Left lobe of liver (tissue), 2 donors: Measurements from ENCODE around the gene DNAJC11. TPM values are rescaled to one million over a fixed set of nuclear protein-coding genes. Genes with fewer than 3 reads are reported as not detected.
"Not testable (repeated sequence)": the region's sequence is repeated elsewhere in the genome, so short reads cannot be mapped to it uniquely, and the experiment has no call there.

Experiments
- ATAC-seq: fragments of 200-7000 bp; cut with Tn5 transposase; one replicate; pipeline ENCODE4 v1.9.1; 2020; ENCODE audit warnings: mild to moderate bottlenecking, moderate library complexity
- DNase-seq: peaks from one replicate; pipeline ENCODE4 v3.0.0-alpha.2; 2020; ENCODE audit warnings: low spot score
- total RNA-seq: library from RNA; stranded (reverse); gene quantifications from one replicate; pipeline ENCODE4 v1.2.1, GENCODE V29; 2021
- donor health status: DM: no; HTN: no; CAD: no; lungs with moderate emphysema.
- donor health status: DM: no; HTN: yes; CAD: no.

DNAJC11 gene
- total RNA-seq, 1 donor from 2014 or later: 29.5 TPM

DNA sequence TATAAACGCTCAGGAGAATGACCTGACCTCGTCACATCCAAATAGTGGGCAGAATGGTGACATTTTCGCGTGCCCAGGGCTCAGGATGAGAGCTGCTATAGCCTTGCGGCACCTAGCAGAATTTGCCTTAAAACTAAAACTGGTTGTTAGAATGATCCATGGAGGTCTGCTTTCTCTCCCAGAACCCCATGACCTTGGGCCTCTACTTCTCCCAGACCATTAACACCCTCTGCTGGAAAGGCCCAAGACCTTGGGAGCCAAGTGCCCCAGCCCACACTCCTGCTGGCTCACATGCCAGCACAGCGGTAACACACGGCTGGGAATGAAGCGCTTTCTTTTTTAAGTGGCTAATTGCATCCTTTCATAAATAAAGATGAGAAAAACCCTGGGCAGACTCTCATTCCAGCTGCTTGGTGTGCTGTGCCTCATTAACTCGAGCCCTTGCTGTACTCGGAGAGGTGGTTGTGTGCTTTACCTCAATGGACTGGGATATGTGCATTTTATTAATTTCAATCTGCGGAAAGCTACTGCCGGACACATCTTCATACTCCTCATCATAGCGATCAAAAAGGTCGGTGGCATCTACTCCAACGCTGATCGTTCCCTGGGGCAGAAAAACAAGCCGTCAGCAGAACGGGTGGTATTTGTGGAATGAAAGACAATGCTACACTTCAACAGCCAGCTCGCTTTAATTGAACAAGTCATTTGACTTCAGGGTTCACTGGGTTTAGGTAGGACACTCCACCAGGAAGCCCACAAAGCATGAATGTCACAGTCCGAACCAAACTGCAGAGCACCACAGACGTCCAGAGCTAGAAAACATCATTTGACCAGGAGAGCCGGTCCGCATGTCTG is 48.0 kb downstream of the DNAJC11 start:
- ATAC-seq (no peak), DNase-seq (no peak)

DNA sequence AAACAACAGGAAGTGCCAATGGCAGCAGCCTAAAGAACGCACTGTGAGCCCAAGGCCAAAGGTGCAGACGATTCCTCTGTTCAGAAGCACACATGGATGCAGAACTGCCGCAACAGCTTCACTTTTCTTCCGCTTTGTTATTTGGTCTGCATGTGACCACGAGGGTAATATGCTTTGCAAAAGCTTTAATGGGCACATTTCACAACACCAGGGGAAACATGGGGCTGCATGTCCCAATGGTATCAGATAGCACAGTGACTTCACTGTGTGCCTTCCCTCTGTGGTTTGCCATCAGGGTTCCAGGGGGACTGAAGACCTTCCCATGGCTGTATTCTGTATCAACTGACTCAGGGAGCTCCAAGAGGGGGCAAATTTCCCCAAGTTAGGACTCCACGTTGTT is 48.6 kb downstream of the DNAJC11 start:
- ATAC-seq (no peak), DNase-seq (no peak)

DNA sequence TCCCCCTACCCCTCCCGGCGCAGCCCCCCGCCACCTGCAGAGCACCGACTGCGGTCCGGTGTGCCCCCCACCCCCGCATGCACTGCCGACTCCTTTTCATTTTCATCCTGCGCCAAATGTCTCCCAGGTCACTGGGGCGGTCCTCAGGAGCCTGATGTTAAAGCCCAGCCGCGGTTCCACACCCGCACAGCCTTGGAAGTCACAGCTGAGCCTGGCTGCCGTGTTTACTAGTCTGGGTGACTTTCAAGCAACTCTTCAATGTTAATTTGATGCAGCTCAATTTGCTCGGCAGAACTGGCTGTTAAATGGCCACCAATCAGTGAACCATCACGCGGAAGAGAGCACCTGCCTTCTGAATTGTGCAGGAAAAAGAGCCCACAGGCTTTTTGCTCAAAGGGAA is 49.7 kb downstream of the DNAJC11 start:
- no peak for ATAC-seq
- no peak for DNase-seq

DNA sequence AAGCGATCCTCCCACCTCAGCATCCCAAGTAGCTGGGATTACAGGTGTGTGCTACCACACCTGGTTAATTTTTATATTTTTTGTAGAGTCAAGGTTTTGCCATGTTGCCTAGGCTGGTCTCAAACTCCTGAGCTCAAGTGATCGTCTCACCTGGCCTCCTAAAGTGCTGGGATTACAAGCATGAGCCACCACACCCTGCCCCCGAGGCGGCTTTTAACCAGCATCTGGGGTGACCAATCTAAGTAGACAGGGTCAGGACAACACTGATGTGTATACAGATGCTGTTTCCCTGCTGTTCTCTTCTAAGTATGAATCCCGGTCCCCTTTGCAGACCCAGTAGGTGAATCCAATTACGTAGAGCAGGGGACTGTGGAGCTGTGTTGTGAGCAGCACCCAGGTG is 53.1 kb downstream of the DNAJC11 start:
- DNase-seq (no peak), ATAC-seq (no peak)

DNA sequence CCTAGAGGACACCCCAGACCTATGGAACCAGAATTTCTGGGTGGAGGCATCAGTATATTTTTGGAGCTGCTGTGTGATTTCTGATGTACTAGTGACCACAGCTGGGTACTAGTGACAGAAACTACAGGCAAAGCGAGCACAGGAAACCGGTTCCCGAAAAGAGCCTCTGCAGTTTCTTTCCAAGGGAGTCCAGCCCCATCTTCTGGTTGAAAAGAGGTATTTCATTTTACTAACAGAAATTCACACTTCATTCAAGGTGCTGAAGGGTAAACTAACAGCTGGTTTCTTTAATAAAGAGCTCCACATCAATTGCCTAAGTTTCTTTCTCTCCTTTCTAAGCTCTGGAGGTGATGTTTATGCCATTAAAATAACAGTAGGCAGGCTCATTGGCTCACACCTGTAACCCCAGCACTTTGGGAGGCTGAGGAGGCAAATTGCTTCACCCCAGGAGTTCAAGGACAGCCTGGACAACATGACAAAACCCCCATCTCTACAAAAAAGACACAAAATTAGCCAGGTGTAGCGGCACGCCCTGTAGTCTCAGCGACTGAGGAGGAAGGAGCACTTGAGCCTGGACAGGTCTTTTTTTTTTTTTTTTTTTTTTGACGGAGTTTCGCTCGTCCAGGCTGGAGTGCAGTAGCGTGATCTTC is 55.0 kb downstream of the DNAJC11 start:
- ATAC-seq: peak; percentile 82
- DNase-seq: no peak

DNA sequence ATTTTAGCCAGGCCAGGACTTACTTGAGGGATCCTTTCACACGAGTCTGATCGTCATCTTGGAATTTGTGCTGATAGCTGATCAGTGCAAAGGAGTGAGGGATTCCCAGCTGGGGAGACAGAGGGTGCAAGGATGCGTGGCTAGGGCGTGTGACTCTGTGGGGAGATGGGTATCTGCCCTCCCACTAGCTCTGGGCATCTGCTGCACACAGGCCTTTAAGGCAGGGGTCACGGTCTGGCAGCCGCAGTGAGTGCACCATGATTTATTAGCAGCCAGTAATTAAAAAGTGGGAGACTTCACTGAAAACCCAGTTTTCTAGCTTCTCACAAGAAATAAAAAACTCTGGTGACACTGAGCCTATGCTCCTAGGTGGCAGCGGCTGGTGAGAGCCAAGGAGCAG is 56.6 kb downstream of the DNAJC11 start:
- DNase-seq: no peak

DNA sequence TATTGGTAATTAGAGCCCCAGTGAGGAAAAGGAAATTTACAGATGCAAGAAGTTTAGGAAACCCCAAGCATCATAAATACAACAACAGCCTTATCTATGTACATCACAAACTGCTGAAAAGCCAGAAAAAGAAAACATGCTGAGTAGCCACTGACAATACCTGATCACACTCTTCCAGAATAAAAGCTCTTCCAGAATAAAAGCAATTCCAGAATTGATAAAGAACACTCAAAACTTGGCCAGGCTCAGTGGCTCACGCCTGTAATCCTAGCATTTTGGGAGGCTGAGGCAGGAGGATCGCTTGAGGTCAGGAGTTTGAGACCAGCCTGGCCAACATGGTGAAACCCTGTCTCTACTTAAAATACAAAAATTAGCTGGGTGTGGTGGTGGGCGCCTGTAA is 60.7 kb downstream of the DNAJC11 start:
- not testable (repeated sequence) for DNase-seq, ATAC-seq

More for the DNA sequence above, 56.6 kb downstream of the DNAJC11 start:
- no peak for ATAC-seq

DNA sequence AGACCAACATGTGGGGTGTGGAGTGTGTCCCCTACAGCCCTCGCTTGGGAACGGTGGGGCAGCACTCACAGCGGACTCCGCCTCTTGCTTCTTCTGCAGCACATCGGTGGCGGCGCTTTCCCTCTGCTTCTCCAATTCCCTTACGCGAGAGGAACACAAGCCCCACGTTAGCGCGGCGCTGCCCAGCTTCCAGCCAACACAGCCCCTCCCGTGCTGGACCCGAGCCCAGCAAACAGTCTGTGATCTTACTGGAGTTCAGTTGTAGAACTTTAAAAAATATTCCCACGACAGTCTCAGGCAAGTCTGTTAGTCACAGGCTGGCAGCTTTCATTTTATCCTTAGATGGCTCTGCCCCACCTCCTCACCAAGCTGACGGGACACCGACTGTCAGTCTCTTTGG is 63.4 kb downstream of the DNAJC11 start:
- no peak for ATAC-seq
- no peak for DNase-seq

DNA sequence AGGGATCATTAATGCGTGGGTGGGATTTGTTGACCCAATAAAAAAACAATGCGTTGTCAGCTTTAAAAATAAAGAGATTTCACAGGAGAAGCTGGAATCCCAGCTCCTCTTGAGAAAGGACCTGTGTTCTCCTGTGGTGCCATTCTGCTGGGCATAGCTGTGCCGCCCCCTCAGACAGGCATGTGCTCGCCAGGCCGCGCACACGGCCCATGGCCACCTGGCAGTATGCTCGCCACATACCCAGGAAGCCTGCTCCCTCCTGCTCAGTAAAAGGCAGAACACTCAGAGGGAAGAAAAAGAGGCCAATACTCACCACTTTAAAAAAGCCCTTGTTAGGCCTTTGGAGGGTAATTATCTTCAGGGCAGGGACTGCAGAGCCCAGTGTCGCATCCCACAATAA is 63.8 kb downstream of the DNAJC11 start:
- no peak for DNase-seq
- ATAC-seq: no peak

DNA sequence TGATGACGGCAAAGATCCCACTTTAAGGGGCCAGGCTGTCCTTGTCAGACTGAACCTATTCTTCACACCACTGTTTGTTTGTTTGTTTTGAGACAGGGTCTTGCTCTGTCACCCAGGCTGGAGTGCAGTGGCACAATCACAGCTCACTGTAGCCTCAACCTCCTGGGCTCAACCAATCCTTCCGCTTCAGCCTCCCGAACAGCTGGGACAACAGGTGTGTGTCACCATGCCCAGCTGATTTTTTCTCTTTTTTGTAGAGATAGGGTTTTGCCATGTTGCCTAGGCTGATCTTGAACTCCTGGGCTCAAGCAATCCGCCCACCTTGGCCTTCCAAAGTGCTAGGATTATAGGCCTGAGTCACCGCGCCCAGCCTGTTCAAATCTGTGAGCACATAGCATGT is 64.8 kb downstream of the DNAJC11 start:
- DNase-seq: not testable (repeated sequence)

DNA sequence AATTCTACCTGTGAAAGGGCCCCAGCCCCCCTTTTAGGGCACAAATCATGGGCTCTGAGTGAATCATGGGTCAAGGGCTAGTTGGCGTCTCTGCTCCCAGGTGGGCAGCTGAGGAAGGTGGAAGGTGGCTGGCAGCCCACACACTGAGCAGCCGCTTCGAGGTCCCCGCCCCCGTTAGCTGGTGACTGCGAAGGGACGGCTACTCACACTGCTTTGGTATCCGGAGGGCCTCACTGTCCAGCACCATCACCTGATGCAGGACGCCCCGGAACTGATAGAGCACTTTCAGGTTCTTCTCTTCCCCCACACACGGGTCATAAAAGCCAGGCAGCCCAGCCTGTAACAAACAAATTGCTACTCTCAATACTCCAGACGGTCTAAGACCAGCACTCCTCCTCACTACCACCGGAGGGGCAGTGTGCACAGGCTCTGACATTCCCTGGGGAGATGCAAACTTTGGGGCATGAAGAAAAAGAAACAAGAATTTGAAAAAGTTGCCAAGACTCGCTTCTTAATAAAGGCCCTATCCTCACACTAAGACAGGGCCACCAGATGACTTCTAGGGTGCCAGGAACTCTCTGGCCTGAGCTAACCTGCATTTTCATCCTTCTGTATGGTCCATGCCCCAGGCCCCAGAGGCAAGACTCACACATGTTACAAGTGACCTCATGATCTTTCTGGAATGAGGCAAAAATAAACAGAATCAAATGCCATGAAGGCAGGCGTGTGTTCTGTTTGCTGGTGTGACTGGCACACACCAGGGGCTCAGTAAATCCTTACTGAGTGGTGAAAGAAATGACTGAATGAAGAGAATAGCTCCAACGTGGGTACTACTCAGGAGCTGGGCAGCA is 65.5 kb downstream of the DNAJC11 start:
- no peak for DNase-seq
- ATAC-seq: no peak

More for the DNA sequence above, 64.8 kb downstream of the DNAJC11 start:
- ATAC-seq: not testable (repeated sequence)

DNA sequence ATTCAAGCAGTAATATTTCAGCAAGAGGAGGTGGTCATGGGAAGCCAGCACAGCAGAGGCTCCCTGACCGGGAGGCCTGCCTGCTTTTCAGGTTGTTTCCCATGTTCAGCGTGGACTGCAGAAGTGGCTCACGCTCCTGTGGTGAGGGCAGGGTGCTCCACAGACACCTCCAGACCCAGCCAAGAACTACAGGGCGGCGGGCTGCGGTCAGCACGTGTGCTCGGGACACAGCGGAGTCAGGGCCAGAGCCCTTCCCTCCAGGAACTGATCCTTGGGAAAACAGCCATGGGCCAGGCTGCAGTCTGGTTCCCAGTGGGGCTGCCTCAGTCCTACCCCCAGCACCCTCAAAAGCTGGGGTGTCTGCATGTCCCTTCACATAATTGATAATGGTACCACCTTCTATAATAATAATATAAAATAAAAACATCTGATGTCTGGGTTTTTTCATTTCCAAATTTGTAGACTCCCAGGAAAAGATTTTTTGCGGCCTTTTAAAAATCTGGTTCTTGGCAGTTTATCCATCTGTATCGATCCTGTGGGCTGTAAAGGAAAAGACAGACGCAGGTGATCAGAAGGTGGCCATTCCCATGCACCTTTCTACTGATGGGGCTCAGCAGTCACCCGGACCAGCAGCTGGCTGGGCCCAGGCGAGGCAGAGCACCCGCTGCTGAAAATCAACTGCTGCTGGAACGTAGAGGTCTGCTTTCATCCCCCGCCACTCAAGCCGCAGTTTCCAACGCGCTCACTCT is 66.3 kb downstream of the DNAJC11 start:
- DNase-seq: no peak
- ATAC-seq: no peak

DNA sequence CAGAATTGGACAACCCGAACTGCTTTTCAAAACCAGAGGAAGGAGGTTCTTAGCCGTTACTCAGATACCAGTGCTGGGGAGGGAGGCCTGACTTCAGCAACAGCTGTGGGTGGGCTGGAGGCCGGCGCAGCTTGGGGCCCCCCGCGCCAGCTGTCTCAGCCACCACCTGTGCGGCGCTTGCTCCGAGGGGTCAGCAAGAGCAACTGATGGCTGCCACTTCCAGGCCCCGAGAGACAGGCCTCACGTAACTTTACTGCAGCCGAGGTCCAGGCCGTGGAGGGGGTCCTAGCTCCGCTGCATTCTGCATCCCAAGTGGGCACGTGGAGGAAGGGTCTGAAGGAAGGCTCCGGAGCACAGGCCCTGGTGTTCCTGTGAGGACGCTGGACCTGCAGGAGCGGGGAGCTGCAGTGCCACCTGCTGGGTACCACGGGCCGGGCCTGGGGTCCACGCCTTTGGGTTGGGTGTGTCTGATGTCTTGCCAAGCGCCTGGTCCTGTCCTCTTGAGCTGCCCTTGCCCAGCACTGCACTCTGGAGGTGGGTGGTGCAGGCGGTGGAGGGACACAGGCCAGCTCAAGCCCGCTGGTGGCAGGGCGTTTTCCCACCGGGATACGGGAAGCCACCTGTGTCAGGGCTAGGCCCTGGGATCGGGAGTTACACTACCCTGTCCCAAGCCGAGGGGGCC is 67.1 kb downstream of the DNAJC11 start:
- DNase-seq: peak; percentile 82
- ATAC-seq: peak; percentile 94

DNA sequence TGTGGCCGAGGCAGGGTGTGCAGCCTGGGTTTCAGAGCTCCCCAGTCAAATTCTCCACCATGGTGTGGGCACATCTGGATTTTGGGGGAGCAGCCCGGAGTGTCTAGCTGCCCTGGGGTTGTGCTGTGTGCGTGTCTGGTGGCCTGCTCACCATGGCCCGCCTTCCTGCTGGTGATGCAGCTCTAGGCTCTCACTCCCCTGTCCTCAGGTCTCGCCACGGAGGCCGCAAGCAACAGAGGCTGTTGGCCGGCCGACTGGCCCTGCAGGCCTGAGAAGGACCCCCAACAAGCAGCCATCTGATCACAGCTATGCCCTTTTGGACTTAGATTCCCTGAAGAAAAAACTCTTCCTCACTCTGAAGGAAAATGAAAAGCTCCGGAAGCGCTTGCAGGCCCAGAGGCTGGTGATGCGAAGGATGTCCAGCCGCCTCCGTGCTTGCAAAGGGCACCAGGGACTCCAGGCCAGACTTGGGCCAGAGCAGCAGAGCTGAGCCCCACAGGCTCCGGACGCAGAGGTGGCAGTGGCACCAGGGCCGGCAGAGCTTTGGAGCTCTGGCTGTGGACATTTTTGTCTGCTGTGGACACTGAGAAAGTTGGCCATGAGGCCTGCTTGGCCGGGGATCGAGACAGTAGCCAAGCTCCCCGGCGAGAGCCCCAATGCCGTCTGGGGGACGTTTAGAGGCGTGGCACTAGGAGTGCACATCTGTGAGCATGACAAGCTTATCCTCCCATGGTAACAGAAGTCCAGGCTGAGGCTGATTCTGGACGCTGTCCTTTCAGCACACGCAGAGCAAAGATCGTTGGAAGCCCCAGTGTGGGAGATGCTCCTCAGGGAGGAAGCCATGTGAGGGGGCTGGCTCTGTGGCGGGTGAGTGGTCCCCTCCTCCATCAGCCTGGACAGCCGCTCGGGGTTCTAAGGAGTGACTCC is 68.8 kb downstream of the DNAJC11 start:
- ATAC-seq (no peak), DNase-seq (no peak)

DNA sequence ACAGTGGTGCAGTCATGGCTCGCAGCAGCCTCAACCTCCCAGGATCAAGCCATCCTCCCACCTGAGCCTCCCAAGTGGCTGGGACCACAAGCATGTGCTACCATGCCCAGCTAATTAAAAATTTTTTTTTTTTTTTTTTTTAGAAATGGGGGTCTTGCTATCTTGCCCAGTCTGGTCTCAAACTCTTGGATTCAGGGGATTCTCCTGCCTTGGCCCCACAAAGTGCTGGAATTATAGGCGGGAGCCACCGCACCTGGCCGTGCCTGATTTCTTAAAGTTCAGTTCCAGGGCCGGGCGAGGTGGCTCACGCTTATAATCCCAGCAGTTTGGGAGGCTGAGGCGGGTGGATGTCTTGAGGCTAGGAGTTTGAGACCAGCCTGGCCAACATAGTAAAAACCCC is 70.6 kb downstream of the DNAJC11 start:
- no peak for ATAC-seq
- no peak for DNase-seq

DNA sequence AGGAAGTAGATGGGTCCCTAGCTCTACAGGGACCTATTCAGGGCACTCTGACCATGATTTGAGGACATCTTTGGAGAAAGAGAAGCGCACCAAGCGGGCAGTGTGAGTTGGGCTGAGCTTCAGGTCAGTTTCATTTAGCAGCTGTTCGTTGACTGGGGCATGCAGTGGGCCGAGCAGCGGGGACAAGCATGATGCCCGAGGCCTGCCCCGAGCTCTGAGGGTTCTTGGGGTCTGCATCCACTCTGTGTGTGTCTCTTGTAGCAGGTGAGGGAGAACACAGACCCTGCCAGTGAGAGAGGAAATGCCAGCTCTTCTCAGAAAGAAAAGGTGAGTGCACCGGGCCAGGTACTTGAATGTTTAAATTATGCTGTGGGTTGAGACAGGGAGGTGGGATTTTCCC is 71.6 kb downstream of the DNAJC11 start:
- ATAC-seq: no peak
- DNase-seq: no peak

DNA sequence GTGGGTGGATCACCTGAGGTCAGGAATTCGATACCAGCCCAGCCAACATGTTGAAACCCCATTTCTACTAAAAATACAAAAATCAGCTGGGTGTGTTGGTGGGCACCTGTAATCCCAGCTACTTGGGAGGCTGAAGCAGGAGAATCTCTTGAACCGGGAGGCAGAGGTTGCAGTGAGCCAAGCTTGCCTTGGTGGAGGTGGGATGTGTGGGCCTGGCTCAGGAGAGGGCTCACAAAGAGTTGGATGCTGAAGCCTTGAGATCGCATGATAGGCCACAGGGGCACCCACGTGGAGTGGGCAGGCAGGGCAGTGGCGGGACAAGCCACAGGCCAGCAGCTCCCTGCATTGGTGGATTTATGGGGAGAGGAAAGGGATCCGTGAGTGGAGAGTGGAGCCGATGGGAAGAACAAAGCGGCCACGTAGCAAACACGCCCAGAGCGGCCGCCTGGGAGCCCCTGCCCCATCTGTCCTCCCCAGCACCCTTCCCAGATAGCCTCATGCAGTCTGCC is 72.6 kb downstream of the DNAJC11 start:
- no peak for ATAC-seq
- no peak for DNase-seq

DNA sequence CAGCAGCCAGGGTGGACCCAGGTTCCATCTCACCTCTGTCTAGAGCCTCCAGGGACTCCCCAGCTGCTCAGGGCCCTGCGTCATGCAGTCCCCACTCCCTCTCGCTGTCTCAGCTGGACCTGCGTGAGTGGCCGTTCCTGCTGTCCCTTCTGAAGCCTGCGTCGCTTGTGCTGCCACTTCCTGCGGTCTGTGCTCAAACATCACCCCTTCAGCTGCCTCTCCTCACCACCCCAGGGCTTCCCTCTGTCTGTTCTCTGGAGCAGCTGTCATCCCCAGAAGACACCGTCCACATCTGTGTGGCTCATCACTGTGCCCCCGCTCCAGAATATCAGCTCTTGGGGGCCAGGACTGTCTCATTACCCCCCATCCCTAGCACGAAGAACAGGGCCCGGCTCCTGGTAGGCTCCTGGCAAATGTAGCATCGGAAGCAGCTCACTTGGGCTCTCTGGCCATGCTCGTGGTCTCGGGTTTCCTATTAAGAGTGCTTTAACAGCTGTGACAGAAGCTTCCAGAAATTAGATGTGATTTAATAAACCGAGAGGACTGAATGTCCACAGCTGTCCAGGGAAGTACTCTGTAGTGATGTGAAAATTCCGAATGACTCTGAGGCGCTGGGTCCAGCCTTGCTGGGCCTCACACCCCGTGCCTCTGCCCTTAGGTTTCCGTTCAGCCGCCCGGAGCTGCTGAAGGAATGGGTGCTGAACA is 73.6 kb downstream of the DNAJC11 start:
- DNase-seq (no peak), ATAC-seq (no peak)
